Choroid plexus epithelial cell (primary cell): ENCODE data around the gene TNRC6A.
"Not testable (repeated sequence)": the region's sequence is repeated elsewhere in the genome, so short reads cannot be mapped to it uniquely, and the experiment has no call there.

Experiments
- DNase-seq: peaks from one replicate; pipeline ENCODE4 v3.0.0-alpha.2; 2010; ENCODE audit warnings: low read depth
- H3K4me3 ChIP-seq: 2 replicates; pipeline ENCODE4 v1.5.1; 2011; ENCODE audit warnings: low read depth, mild to moderate bottlenecking, control low read depth, low read length, moderate library complexity
- CTCF ChIP-seq: conservative IDR thresholded peaks from 2 replicates; pipeline ENCODE4 v1.5.1; 2011; ENCODE audit warnings: low read depth, mild to moderate bottlenecking, control low read depth, inconsistent platforms, low read length, moderate library complexity

The TNRC6A gene

GRCh38 chr16:24839347-24839972 lies 110.0 kb downstream of the TNRC6A start:
- H3K4me3 ChIP-seq, result no peak overlapping the region
- DNase-seq, result no peak
- no peak for TF ChIP-seq CTCF

- TF ChIP-seq CTCF, result no peak
- H3K4me3 ChIP-seq, result no peak overlapping the region
- no peak for DNase-seq
Measured at GRCh38 chr16:24841291-24841690, 111.8 kb downstream of the TNRC6A start.

GRCh38 chr16:24844101-24845030 lies 114.9 kb downstream of the TNRC6A start:
- no peak overlapping the region for H3K4me3 ChIP-seq
- TF ChIP-seq CTCF, result no peak
- no peak for DNase-seq

GRCh38 chr16:24845031-24845365 lies 115.5 kb downstream of the TNRC6A start:
- DNase-seq, H3K4me3 ChIP-seq: not testable (repeated sequence)

- no peak within 1 kb of the TSS for H3K4me3 ChIP-seq
- no peak for DNase-seq
- TF ChIP-seq CTCF, result no peak
Measured at GRCh38 chr16:24845726-24846547, 116.5 kb downstream of the TNRC6A start, which contains the start of gene SLC5A11. SLC5A11 (plus strand) TSS chr16:24845963; CDS start chr16:24858644, 12,681 bp downstream.

- no peak for TF ChIP-seq CTCF
- no peak overlapping the region for H3K4me3 ChIP-seq
- no peak for DNase-seq
Measured at GRCh38 chr16:24846548-24847357, 117.3 kb downstream of the TNRC6A start.

GRCh38 chr16:24847358-24847664 lies 117.9 kb downstream of the TNRC6A start:
- no peak for TF ChIP-seq CTCF
- no peak for DNase-seq
- H3K4me3 ChIP-seq, result no peak overlapping the region
